NCI-H69 (cell line): ENCODE results near the gene GPR39.

Experiments
- DNase-seq: peaks from one replicate; lab custom pipeline; 2025; lab: John Stamatoyannopoulos, UW

Gene GPR39

GRCh38 chr2:132641819-132642218 is 225.2 kb downstream of the GPR39 start:
- DNase-seq: no peak

GRCh38 chr2:132642415-132642814 is 225.8 kb downstream of the GPR39 start:
- no peak for DNase-seq

GRCh38 chr2:132645176-132645575 is 228.6 kb downstream of the GPR39 start:
- DNase-seq: no peak

- DNase-seq: no peak
These were observed 229.3 kb downstream of the GPR39 start for GRCh38 chr2:132645722-132646539.

DNA sequence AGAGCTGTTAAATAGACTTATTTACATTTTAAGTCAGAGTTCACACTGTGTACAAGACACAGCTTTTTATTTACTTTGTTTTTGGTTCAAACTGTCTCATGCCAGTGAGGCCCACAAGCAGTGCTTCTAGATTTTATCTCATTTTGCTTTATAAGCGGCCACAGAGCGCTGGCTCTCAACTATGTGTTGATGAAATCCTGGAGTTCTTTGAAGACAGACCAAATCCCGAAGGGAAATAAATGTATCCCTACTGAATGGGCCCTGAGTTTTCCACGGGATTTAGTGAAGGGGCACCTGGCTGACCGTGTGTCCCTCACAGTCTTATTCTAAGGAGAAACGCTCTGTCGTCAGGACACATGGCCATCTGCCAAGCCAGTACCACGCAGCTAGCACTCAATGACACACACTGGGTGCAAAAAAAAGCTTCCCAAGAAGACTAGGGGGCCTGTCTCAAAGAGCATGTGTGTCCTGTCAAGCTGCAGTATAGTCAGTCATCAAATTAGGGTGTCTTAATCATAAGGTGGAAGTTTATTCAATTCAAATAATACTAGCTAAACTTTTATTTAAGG is 230.0 kb downstream of the GPR39 start:
- no peak for DNase-seq

DNA sequence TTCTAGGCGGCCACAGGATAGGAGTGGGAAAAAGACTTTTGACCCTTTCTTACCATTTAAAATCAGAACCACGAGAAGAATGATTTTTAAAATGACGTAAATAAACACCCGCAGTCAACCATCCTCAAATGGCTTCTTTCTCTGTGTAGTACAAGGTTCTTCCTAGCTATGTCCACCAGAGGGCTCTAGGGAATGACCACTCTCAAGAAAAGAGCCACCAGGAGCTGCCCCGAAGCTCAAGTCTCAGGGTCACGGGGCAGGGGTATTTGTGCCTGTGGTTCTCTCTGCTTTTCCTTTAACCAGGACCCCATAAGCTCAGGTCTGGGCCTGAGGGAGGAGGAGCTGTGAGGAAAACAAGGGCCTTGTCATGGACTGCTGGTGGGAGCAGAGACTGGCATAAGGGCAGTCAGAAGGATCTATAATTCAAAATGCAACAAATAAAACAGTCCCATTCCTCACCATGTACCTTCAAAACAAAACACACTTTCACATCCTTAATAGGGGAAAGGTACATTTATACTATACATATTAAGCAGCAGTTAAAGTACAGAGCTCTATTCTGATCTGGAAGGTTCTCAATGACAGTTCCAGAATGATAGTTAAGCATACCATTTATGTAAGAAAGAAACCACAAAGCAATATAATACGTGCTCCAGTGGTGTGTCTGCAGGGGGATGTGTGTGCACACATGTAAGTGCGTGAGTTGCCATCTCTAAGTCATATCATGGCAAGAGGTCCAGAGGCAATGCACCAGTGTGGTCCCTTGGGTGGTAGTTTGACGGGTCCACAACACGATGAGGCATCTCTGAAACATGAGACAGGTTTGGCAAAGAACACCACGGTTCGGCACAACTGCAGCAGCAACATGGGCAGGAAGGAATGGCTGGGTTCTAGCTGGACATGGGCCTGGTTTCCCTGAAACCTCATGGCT is 234.8 kb downstream of the GPR39 start:
- peak; percentile 1 for DNase-seq

DNA sequence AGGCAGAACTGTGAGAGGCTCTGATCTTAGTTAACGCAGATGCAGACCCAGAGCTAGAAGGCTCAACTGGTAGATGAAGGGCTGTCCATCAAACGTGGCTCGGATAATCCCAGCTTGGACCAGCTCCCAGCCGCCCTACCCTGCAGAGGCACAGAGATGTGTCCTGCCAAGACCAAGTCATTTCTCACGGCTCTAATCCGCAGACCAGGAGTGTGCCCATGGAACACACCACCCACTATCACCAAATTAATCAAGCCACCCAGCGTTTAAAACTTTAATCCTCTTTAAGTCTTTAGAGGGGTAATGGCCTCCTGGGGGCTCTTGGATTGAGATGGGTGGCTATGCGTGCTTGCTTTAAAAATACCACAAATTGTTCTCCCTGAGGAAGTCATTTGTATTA is 235.9 kb downstream of the GPR39 start:
- DNase-seq: no peak

DNA sequence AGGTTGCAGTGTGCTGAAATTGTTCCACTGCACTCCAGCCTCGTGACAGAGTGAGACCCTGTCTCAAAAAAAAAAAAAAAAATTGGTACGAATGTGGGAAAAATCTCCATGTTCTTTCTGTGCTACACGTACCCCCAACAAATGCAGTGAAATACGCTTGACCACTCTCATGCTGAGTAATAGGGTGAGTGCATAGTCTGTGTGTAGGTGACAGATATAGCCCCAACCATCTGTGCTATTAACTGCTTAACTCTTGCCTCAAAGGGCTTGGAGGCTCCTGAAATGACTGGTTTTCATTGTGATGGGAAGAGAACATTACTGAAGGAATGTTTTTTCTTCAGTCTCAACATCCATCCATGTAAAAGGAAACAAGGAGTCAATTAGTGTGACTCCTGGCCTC is 237.7 kb downstream of the GPR39 start:
- DNase-seq: no peak

- DNase-seq: no peak
These were observed 238.4 kb downstream of the GPR39 start for GRCh38 chr2:132654968-132655367.

GRCh38 chr2:132656266-132656975 is 239.8 kb downstream of the GPR39 start:
- DNase-seq: no peak

GRCh38 chr2:132659331-132659730 is 242.7 kb downstream of the GPR39 start:
- DNase-seq: no peak

DNA sequence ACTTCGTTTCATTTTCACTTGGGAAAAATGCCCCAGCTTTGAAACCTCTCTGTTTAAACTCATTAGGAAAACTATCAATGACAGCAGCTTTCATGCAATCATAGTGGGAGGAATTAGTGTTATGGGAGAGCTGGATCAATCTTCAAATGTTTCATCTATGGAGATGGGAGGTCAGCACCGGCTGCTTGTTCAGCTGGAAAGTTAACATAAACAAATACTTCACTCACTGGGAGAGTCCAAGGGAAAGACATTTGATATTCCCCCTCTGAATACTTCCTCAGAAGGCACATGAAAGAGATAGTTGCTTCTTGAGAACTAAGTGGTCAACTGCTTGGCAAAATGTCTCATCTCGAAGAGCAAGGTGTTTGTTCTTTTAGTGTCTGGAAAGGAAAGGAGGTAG is 246.1 kb downstream of the GPR39 start:
- no peak for DNase-seq

DNA sequence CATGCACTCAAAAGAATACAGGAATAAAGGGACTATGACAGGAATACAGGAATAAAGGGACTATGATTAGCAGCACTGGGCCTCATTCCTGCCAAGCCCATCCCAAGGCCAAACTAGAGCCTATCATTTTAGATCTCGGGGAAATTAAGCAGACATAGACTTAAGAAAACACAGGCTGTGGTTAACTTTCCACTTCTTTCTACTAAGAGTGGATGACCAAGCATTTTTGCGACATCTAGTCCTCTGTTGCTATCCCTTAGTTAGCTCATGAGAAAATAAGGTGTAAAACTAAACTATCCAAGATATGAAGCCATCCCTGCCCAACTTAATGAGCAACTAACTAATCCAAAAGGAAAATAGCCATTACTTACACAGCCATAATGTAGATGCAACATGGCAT is 247.5 kb downstream of the GPR39 start:
- DNase-seq: no peak

GRCh38 chr2:132665401-132666140 is 249.0 kb downstream of the GPR39 start:
- DNase-seq: no peak

- DNase-seq: no peak
These were observed 251.1 kb downstream of the GPR39 start for GRCh38 chr2:132667706-132668105.

GRCh38 chr2:132668189-132668823 is 251.7 kb downstream of the GPR39 start:
- no peak for DNase-seq

GRCh38 chr2:132668987-132669907 is 252.6 kb downstream of the GPR39 start:
- DNase-seq: peak; percentile 2

DNA sequence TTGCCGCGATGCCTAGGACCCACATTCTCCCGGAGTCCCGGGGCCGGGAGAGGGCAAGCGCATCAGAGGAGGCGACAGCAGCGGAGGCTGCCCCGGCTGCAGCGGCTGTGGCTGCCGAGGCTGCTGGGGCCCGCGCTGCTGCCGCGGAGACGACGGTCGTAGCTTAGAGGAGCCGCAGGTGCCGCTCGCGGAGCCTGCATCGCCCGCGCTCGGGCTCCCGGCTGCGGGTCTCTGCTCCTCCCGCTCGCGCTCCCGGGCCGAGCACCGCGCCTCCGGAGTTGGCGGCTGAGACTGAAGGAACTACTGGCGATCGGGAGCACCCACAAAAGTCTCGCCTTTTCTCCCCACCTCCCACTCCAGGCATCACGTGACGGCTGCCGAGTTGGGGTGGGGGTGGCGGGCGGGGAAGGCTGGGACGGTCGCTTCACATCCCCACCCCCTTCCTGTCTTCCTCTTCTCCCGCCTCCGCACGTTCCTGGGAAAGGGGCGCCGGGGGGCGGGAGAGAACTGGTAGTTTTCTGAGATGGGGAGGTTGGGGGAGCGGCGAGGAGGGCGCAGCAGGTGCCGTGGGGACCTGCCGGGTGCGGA is 253.4 kb downstream of the GPR39 start, which contains the start of gene LYPD1:
Gene LYPD1, minus strand, starts transcription at position 298 of the 588 bp plus-strand sequence. Its CDS starts 273 bp downstream, at position 25.
- DNase-seq: peak; percentile 10

- DNase-seq: peak; percentile 8
These were observed 254.0 kb downstream of the GPR39 start for GRCh38 chr2:132670496-132671150.
